IMR-90 (cell line): ENCODE data around the gene TCF3.
A peak's percentile ranks its signal among the peaks of the same experiment; 100 is the strongest.

Source experiments
- BHLHE40 ChIP-seq: fragments of 150-350 bp; IDR thresholded peaks from 2 replicates; pipeline ENCODE4 v1.6.1; 2016; ENCODE audit warnings: mild to moderate bottlenecking, low read depth, low read length
- CEBPB ChIP-seq: IDR thresholded peaks from 2 replicates; pipeline ENCODE4 v1.6.1; 2012; ENCODE audit warnings: low read depth, low read length, improper control_type of control experiment
- CHD1 ChIP-seq: IDR thresholded peaks from 2 replicates; pipeline ENCODE4 v1.6.1; 2012; ENCODE audit warnings: low read depth, low read length, improper control_type of control experiment
- CTCF ChIP-seq: conservative IDR thresholded peaks from 2 replicates; pipeline ENCODE4 v1.5.1; 2012; ENCODE audit warnings: mild to moderate bottlenecking, low read depth, low read length, improper control_type of control experiment
- ELK1 ChIP-seq: fragments of 150-350 bp; IDR thresholded peaks from 2 replicates; pipeline ENCODE4 v1.6.1; 2016; ENCODE audit warnings: low read depth, mild to moderate bottlenecking, low read length, moderate library complexity, borderline replicate concordance
- FOS ChIP-seq: fragments of 150-350 bp; IDR thresholded peaks from 2 replicates; pipeline ENCODE4 v1.6.1; 2016; ENCODE audit warnings: low read depth, low read length
- MAFK ChIP-seq: IDR thresholded peaks from 2 replicates; pipeline ENCODE4 v1.6.1; 2012; ENCODE audit warnings: low read depth, low read length, improper control_type of control experiment
- MAZ ChIP-seq: IDR thresholded peaks from 2 replicates; pipeline ENCODE4 v1.6.1; 2012; ENCODE audit warnings: low read depth, mild to moderate bottlenecking, low read length, improper control_type of control experiment, moderate library complexity, borderline replicate concordance
- MXI1 ChIP-seq: IDR thresholded peaks from 2 replicates; pipeline ENCODE4 v1.6.1; 2012; ENCODE audit warnings: low read depth, mild to moderate bottlenecking, low read length, moderate library complexity, borderline replicate concordance
- POLR2A ChIP-seq: IDR thresholded peaks from 2 replicates; pipeline ENCODE4 v1.6.1; 2012; ENCODE audit warnings: mild to moderate bottlenecking, low read depth, low read length
- RAD21 ChIP-seq: IDR thresholded peaks from 2 replicates; pipeline ENCODE4 v1.6.1; 2012; ENCODE audit warnings: low read length, improper control_type of control experiment
- RFX5 ChIP-seq: IDR thresholded peaks from 2 replicates; pipeline ENCODE4 v1.8.0; 2012; ENCODE audit warnings: low read depth, mild to moderate bottlenecking, low read length, moderate library complexity
- SMC3 ChIP-seq: fragments of 150-350 bp; IDR thresholded peaks from 2 replicates; pipeline ENCODE4 v1.6.1; 2016; ENCODE audit warnings: low read depth, mild to moderate bottlenecking, antibody characterized with exemption, low read length, moderate library complexity
- USF2 ChIP-seq: fragments of 150-350 bp; IDR thresholded peaks from 2 replicates; pipeline ENCODE4 v1.6.1; 2017; ENCODE audit warnings: mild to moderate bottlenecking, antibody characterized with exemption, low read length, low read depth

DNA sequence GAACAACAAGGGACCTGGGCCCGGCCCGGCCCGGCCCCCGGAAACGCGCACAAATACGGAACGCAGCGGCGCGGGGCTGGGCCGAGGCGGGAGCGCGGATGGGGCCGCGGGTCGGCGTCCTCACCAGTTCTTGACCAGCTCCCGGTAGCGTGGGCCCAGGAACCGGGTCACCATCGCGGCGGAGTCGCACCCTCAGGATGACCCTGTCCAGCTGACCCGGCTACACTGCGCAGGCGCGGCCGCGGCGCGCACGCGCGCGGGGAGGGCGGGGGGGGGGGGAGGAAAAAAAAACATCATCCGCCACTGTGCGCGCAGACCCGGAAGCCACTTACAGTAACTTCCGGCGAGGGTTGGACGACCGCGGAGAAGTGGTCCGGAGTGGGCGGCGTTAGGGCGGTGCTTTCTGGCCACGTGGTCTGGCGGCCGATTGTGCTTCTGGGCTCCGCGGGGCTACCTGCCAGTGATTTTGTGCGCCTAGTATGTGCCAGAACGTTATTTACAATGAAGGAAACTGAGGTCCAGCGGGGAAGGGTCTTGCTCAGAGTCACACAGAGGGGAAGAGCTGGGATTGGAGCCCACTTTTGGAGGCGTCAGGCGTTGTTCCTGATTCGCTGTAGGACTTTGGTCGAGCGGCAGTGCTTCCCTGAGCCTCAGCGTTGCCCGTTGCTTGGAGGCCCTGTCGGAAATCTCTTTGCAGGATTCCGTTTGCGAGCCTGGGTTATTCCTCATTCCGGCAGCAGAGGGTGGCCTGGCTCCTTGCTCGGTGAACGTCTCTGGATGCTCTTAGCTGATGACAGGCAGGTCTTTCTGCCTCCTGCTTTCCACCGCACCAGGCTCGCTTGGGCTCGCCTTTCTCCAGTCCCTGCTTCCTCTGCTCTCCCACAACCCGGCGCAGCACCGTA is 46.9 kb downstream of the TCF3 start, which contains the start of gene UQCR11:
- TF ChIP-seq CTCF = peak; percentile 67
- TF ChIP-seq ELK1 = no peak
- no peak for TF ChIP-seq CEBPB
- no peak for TF ChIP-seq POLR2A
- TF ChIP-seq USF2 = peak; percentile 94
- TF ChIP-seq RAD21 = peak; percentile 73
- TF ChIP-seq RFX5 = no peak
- no peak for TF ChIP-seq CHD1
- no peak for TF ChIP-seq FOS
- no peak for TF ChIP-seq BHLHE40
- peak; percentile 40; the same call in 1 of the 2 replicates for TF ChIP-seq MAZ
- TF ChIP-seq SMC3 = peak; percentile 60
- no peak for TF ChIP-seq MAFK
- TF ChIP-seq MXI1 = peak; percentile 73; the same call in 1 of the 2 replicates
